Activated CD4-positive, alpha-beta T cell treated with anti-CD3 and anti-CD28 coated beads, Interleukin-2, Interleukin-6, amounts not matched to agents 100 ng/mL and 50 ng/mL, durations not matched to agents 16 hours and 8 hours (primary cell): ENCODE measurements around the gene STRAP.
"Not testable (repeated sequence)": the region's sequence is repeated elsewhere in the genome, so short reads cannot be mapped to it uniquely, and the experiment has no call there.

Experiments
- DNase-seq: peaks from one replicate; pipeline ENCODE4 v3.0.0-alpha.2; 2020

The STRAP gene

GRCh38 chr12:15928870-15929571 lies 46.8 kb downstream of the STRAP start:
- DNase-seq: no peak

- DNase-seq: no peak
These were observed 49.4 kb downstream of the STRAP start for GRCh38 chr12:15931590-15932053.

- no peak for DNase-seq
These were observed 50.1 kb downstream of the STRAP start for GRCh38 chr12:15932327-15932726.

- no peak for DNase-seq
These were observed 50.8 kb downstream of the STRAP start for GRCh38 chr12:15932971-15933370.

- DNase-seq: no peak
These were observed 51.6 kb downstream of the STRAP start for GRCh38 chr12:15933751-15934150.

GRCh38 chr12:15936751-15937150 lies 54.6 kb downstream of the STRAP start:
- no peak for DNase-seq

- DNase-seq: no peak
These were observed 55.7 kb downstream of the STRAP start for GRCh38 chr12:15937902-15938301.

- DNase-seq: no peak
These were observed 56.9 kb downstream of the STRAP start for GRCh38 chr12:15939111-15939510.

GRCh38 chr12:15942475-15942874 lies 60.3 kb downstream of the STRAP start:
- DNase-seq: no peak

- DNase-seq: not testable (repeated sequence)
These were observed 61.3 kb downstream of the STRAP start for GRCh38 chr12:15943519-15943918.

GRCh38 chr12:15948461-15948860 lies 66.3 kb downstream of the STRAP start:
- not testable (repeated sequence) for DNase-seq
